Breast epithelium (tissue), 4 donors: ENCODE results near the gene STXBP2. TPM values are rescaled to one million over a fixed set of nuclear protein-coding genes. Genes with fewer than 3 reads are reported as not detected.
A peak's percentile ranks its signal among the peaks of the same experiment; 100 is the strongest.

ENCODE experiments used
- DNase-seq, 2 donors: peaks; one replicate each; pipeline ENCODE4 v3.0.0-alpha.2; 2019; ENCODE audit warnings: low spot score in 2 of 2
- H3K27ac ChIP-seq, 2 donors: fragments of 200-600 bp; sonication (generic) in 1 of 2; one replicate each; pipeline ENCODE4 v1.5.1; 2016 to 2019; ENCODE audit warnings: mild to moderate bottlenecking in 1 of 2
- H3K27me3 ChIP-seq, 2 donors: fragments of 200-600 bp; sonication (generic) in 1 of 2; one replicate each; pipeline versions ENCODE4 v1.5.1 to v1.6.0; 2017 to 2019; ENCODE audit warnings: control low read depth in 1 of 2, mild to moderate bottlenecking in 1 of 2
- H3K36me3 ChIP-seq: fragments of 200-600 bp; one replicate; pipeline ENCODE4 v1.5.1; 2019
- H3K4me1 ChIP-seq, 2 donors: fragments of 200-600 bp; sonication (generic); one replicate each; pipeline ENCODE4 v1.5.1; 2016 to 2019; ENCODE audit warnings: control low read depth in 1 of 2
- H3K4me3 ChIP-seq, 3 donors: fragments of 200-600 bp; sonication (generic); 1 replicate in 2 of 3; 2 replicates in 1 of 3; pipeline ENCODE4 v1.5.1; 2016 to 2019; ENCODE audit warnings: mild to moderate bottlenecking in 3 of 3, moderate library complexity in 2 of 3
- H3K9me3 ChIP-seq, 2 donors: fragments of 200-600 bp; sonication (generic) in 1 of 2; one replicate each; pipeline ENCODE4 v1.5.1; 2016 to 2019; ENCODE audit warnings: control low read depth in 1 of 2
- CTCF ChIP-seq, 3 donors: fragments of 450-650 bp; IDR thresholded peaks; one replicate each; pipeline ENCODE4 v1.5.1; 2016 to 2017; ENCODE audit warnings: antibody characterized with exemption in 3 of 3, mild to moderate bottlenecking in 3 of 3, moderate library complexity in 3 of 3
- POLR2A ChIP-seq: fragments of 450-650 bp; IDR thresholded peaks from one replicate; pipeline ENCODE4 v1.6.1; 2016; ENCODE audit warnings: antibody characterized with exemption, mild to moderate bottlenecking, moderate library complexity
- POLR2AphosphoS5 ChIP-seq, 3 donors: sonication (generic); formaldehyde crosslinking; IDR thresholded peaks; one replicate each; pipeline ENCODE4 v1.6.1; 2017; ENCODE audit warnings: antibody characterized with exemption in 3 of 3
- intact Hi-C: fragments of 100-400 bp; cut with DNase I; formaldehyde crosslinking; loops from one replicate; pipeline ENCODE4 v1.15.1; 2023; ENCODE audit warnings: low total_unique reads
- total RNA-seq, 3 donors: library from RNA; depleted of rRNA; stranded (reverse); fragments of >200 nt; gene quantifications; one replicate each; pipeline ENCODE4 v1.1.0, GENCODE V29; 2016

STXBP2 gene
- total RNA-seq, 3 donors from 2014 or later, result 15.4 to 55.3 (median 37.0) TPM

- TF ChIP-seq POLR2AphosphoS5 (IDR thresholded peaks at IDR 0.05) (peak; percentile 85 to 97 (median 87)), POLR2A (peak; percentile 35), CTCF (IDR thresholded peaks at IDR 0.05) (no peak)
- H3K9me3 ChIP-seq, result no peaks in the 10 kb centered on the region
- peak; percentile 96 to 99 for DNase-seq
- H3K27ac ChIP-seq, result peak within 1 kb of the TSS; percentile 89 to 95
- intact Hi-C loops, result no loop called here
- H3K4me3 ChIP-seq, result peak within 1 kb of the TSS; percentile 83 to 99 (median 92)
- H3K4me1 ChIP-seq, result peaks cover 5 to 19% of the 10 kb centered on the region in 2 donors
- no peaks in the 10 kb centered on the region for H3K36me3 ChIP-seq
- H3K27me3 ChIP-seq, result no peaks in the 10 kb centered on the region
These were observed 7.4 kb upstream of the STXBP2 start, which contains the start of the genes PET100 and XAB2 for GRCh38 chr19:7629347-7630054. TSS of gene PET100 (plus strand) at chr19:7629793. CDS start at chr19:7629834, 41 bp downstream. TSS of gene XAB2 (minus strand) at chr19:7629545. CDS start at chr19:7629527, 18 bp downstream.

GRCh38 chr19:7631577-7631976 is 5.3 kb upstream of the STXBP2 start:
- Histone ChIP-seq H3K27ac (no peak overlapping the region), H3K4me3 (no peak overlapping the region), H3K36me3 (no peaks in the 10 kb centered on the region), H3K27me3 (no peaks in the 10 kb centered on the region), H3K9me3 (no peaks in the 10 kb centered on the region), H3K4me1 (peaks cover 5 to 19% of the 10 kb centered on the region in 2 donors)
- intact Hi-C loops, result no loop called here
- no peak for DNase-seq
- TF ChIP-seq POLR2A (no peak), POLR2AphosphoS5 (IDR thresholded peaks at IDR 0.05) (no peak), CTCF (IDR thresholded peaks at IDR 0.05) (no peak)

- no peak for TF ChIP-seq POLR2A
These were observed 4.3 kb upstream of the STXBP2 start for GRCh38 chr19:7632340-7633203.

GRCh38 chr19:7633698-7634097 is 3.2 kb upstream of the STXBP2 start, which contains the start of gene PCP2:
TSS of gene PCP2 (minus strand) at chr19:7633719. CDS start at chr19:7633457, 262 bp downstream.
- intact Hi-C loops, result no loop called here
- peaks cover 5 to 8% of the 10 kb centered on the region in 2 donors for H3K4me1 ChIP-seq
- H3K36me3 ChIP-seq, result no peaks in the 10 kb centered on the region
- H3K9me3 ChIP-seq, result no peaks in the 10 kb centered on the region
- no peak within 1 kb of the TSS for H3K4me3 ChIP-seq
- no peak within 1 kb of the TSS for H3K27ac ChIP-seq
- no peak for DNase-seq
- no peaks in the 10 kb centered on the region for H3K27me3 ChIP-seq
- TF ChIP-seq POLR2AphosphoS5 (IDR thresholded peaks at IDR 0.05) (no peak), POLR2A (no peak), CTCF (IDR thresholded peaks at IDR 0.05) (no peak)

More at GRCh38 chr19:7632340-7633203, 4.3 kb upstream of the STXBP2 start:
- DNase-seq, result no peak
- Histone ChIP-seq H3K4me3 (no peak overlapping the region), H3K27me3 (no peaks in the 10 kb centered on the region), H3K9me3 (no peaks in the 10 kb centered on the region), H3K4me1 (peaks cover 5 to 19% of the 10 kb centered on the region in 2 donors), H3K27ac (no peak overlapping the region), H3K36me3 (no peaks in the 10 kb centered on the region)
- intact Hi-C loops, result no loop called here

GRCh38 chr19:7635670-7636069 is 1.2 kb upstream of the STXBP2 start:
- H3K36me3 ChIP-seq, result no peaks in the 10 kb centered on the region
- peak overlapping the region; percentile 88 to 92 for H3K27ac ChIP-seq
- intact Hi-C loops, result no loop called here
- no peak for DNase-seq
- peaks cover 1 to 2% of the 10 kb centered on the region in 2 donors for H3K4me1 ChIP-seq
- peak overlapping the region in 2 of 3 donors; percentile 61 to 74 for H3K4me3 ChIP-seq
- TF ChIP-seq POLR2A (no peak), CTCF (IDR thresholded peaks at IDR 0.05) (no peak), POLR2AphosphoS5 (IDR thresholded peaks at IDR 0.05) (no peak)
- H3K9me3 ChIP-seq, result no peaks in the 10 kb centered on the region
- no peaks in the 10 kb centered on the region for H3K27me3 ChIP-seq
